Stomach (tissue), 4 donors: ENCODE results near the gene TMEM132D.

Experiments used
- POLR2A ChIP-seq, 4 donors: fragments of 450-650 bp; IDR thresholded peaks; one replicate each; pipeline ENCODE4 v1.6.1; 2016; ENCODE audit warnings: antibody characterized with exemption in 4 of 4, control low read depth in 2 of 4, mild to moderate bottlenecking in 1 of 4, moderate library complexity in 1 of 4
- TF ChIP-seq, protein P1 (sequence below), 7 experiments: fragments of 450-650 bp in 4 of 7; fragments of 200-600 bp in 3 of 7; sonication (generic) in 3 of 7; IDR thresholded peaks; one replicate each; pipeline ENCODE4 v1.5.1; 2016 to 2019; ENCODE audit warnings: antibody characterized with exemption in 7 of 7, control low read depth in 2 of 7, mild to moderate bottlenecking in 1 of 7

DNA sequence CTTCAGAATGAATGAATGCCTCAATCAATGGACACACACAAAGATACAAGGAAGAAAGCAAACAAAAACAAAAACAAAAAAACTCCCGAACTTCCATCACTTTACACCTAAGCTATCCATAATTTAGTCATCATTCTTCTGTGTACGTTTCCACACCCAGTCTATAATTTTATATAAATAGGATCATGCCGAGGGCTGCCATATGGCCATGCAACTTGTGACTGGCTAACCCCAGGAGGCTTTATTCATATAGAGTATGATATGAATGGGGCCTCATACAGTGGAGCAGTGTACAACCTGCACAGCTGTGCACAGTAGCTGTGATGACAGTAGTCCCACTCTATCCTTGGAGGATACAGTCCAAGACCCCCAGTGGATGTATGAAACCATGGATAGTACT, 365.7 kb downstream of the TMEM132D start:
- TF ChIP-seq, protein P1, sequence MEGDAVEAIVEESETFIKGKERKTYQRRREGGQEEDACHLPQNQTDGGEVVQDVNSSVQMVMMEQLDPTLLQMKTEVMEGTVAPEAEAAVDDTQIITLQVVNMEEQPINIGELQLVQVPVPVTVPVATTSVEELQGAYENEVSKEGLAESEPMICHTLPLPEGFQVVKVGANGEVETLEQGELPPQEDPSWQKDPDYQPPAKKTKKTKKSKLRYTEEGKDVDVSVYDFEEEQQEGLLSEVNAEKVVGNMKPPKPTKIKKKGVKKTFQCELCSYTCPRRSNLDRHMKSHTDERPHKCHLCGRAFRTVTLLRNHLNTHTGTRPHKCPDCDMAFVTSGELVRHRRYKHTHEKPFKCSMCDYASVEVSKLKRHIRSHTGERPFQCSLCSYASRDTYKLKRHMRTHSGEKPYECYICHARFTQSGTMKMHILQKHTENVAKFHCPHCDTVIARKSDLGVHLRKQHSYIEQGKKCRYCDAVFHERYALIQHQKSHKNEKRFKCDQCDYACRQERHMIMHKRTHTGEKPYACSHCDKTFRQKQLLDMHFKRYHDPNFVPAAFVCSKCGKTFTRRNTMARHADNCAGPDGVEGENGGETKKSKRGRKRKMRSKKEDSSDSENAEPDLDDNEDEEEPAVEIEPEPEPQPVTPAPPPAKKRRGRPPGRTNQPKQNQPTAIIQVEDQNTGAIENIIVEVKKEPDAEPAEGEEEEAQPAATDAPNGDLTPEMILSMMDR (IDR thresholded peaks at IDR 0.05): no peak
- no peak for TF ChIP-seq POLR2A (IDR thresholded peaks at IDR 0.05)
